Ectodermal cell (in vitro differentiated cells): Measurements from ENCODE around the gene SEMA4F.

Experiments
- H3K27ac ChIP-seq: 2 replicates; pipeline ENCODE4 v1.7.0; 2013; ENCODE audit warnings: mild to moderate bottlenecking, low read depth, low read length; ENCODE audit not compliant: insufficient read depth, poor library complexity, severe bottlenecking
- H3K27me3 ChIP-seq: 2 replicates; pipeline ENCODE4 v1.7.0; 2013; ENCODE audit warnings: mild to moderate bottlenecking, low read length; ENCODE audit not compliant: insufficient read depth, control insufficient read depth, poor library complexity, severe bottlenecking
- H3K36me3 ChIP-seq: one replicate; pipeline ENCODE4 v1.7.0; 2013; ENCODE audit warnings: low read length; ENCODE audit not compliant: control insufficient read depth, insufficient read depth
- H3K4me1 ChIP-seq: one replicate; pipeline ENCODE4 v1.7.0; 2013; ENCODE audit warnings: low read length; ENCODE audit not compliant: control insufficient read depth, insufficient read depth
- H3K4me3 ChIP-seq: 2 replicates; pipeline ENCODE4 v1.7.0; 2013; ENCODE audit warnings: low read depth, low read length, control low read depth; ENCODE audit not compliant: insufficient read depth
- H3K9me3 ChIP-seq: 2 replicates; pipeline ENCODE4 v1.7.0; 2013; ENCODE audit warnings: mild to moderate bottlenecking, low read length, moderate library complexity; ENCODE audit not compliant: control insufficient read depth
- WGBS, 2 experiments: methylation state at CpG; one replicate each; pipeline ENCODE4 v1.1.7; 2013; ENCODE audit warnings: missing lambda C conversion rate in 2 of 2; 5-methylcytosine and 5-hydroxymethylcytosine counted together

SEMA4F gene

GRCh38 chr2:74632209-74632938 is 21.7 kb upstream of the SEMA4F start:
- 80 to 86% methylated on average over 2 to 3 of the region's 3 CpGs for WGBS, 2 experiments
- no peak overlapping the region for H3K27ac ChIP-seq
- no peaks in the 10 kb centered on the region for H3K27me3 ChIP-seq
- H3K9me3 ChIP-seq, result no peaks in the 10 kb centered on the region
- H3K36me3 ChIP-seq, result no peaks in the 10 kb centered on the region
- peaks cover 11% of the 10 kb centered on the region for H3K4me1 ChIP-seq
- H3K4me3 ChIP-seq, result no peak overlapping the region

- Histone ChIP-seq H3K9me3 (no peaks in the 10 kb centered on the region), H3K36me3 (no peaks in the 10 kb centered on the region), H3K4me1 (peaks cover 11% of the 10 kb centered on the region), H3K4me3 (no peak overlapping the region), H3K27ac (no peak overlapping the region), H3K27me3 (no peaks in the 10 kb centered on the region)
These were observed 21.1 kb upstream of the SEMA4F start for GRCh38 chr2:74632939-74633312.

GRCh38 chr2:74639550-74639949 is 14.5 kb upstream of the SEMA4F start:
- Histone ChIP-seq H3K36me3 (no peaks in the 10 kb centered on the region), H3K4me1 (no peaks in the 10 kb centered on the region), H3K9me3 (no peaks in the 10 kb centered on the region), H3K4me3 (no peak overlapping the region), H3K27me3 (no peaks in the 10 kb centered on the region), H3K27ac (no peak overlapping the region)
- no CpG with 5 or more reads among the region's 2 CpGs for WGBS, 2 experiments

GRCh38 chr2:74645344-74645743 is 8.7 kb upstream of the SEMA4F start:
- H3K4me1 ChIP-seq, result no peaks in the 10 kb centered on the region
- no peak overlapping the region for H3K27ac ChIP-seq
- H3K4me3 ChIP-seq, result no peak overlapping the region
- peaks cover 30% of the 10 kb centered on the region for H3K27me3 ChIP-seq
- H3K9me3 ChIP-seq, result no peaks in the 10 kb centered on the region
- H3K36me3 ChIP-seq, result no peaks in the 10 kb centered on the region
- WGBS, 2 experiments, result 82 to 95% methylated on average over 4 of the region's 4 CpGs

GRCh38 chr2:74646201-74646600 is 7.8 kb upstream of the SEMA4F start:
- no peaks in the 10 kb centered on the region for H3K4me1 ChIP-seq

GRCh38 chr2:74646834-74647482 is 7.1 kb upstream of the SEMA4F start:
- H3K27ac ChIP-seq, result no peak overlapping the region
- no peaks in the 10 kb centered on the region for H3K9me3 ChIP-seq
- H3K27me3 ChIP-seq, result peaks cover 30% of the 10 kb centered on the region
- no peaks in the 10 kb centered on the region for H3K36me3 ChIP-seq
- no peaks in the 10 kb centered on the region for H3K4me1 ChIP-seq
- 89% methylated on average over 13 of the region's 13 CpGs for WGBS, 2 experiments
- no peak overlapping the region for H3K4me3 ChIP-seq

More at GRCh38 chr2:74646201-74646600, 7.8 kb upstream of the SEMA4F start:
- Histone ChIP-seq H3K27me3 (peaks cover 30% of the 10 kb centered on the region), H3K4me3 (no peak overlapping the region), H3K27ac (no peak overlapping the region), H3K9me3 (no peaks in the 10 kb centered on the region), H3K36me3 (no peaks in the 10 kb centered on the region)
- 91 to 96% methylated on average over 2 of the region's 2 CpGs for WGBS, 2 experiments

GRCh38 chr2:74648009-74648443 is 6.0 kb upstream of the SEMA4F start, which contains the start of gene M1AP:
Gene M1AP (minus strand): TSS chr2:74648330. CDS start chr2:74640275, 8,055 bp downstream.
- H3K9me3 ChIP-seq, result no peaks in the 10 kb centered on the region
- H3K4me3 ChIP-seq, result peak within 1 kb of the TSS; percentile 25
- peaks cover 33% of the 10 kb centered on the region for H3K27me3 ChIP-seq
- no peaks in the 10 kb centered on the region for H3K36me3 ChIP-seq
- 30 to 37% methylated on average over 45 of the region's 45 CpGs for WGBS, 2 experiments
- no peak within 1 kb of the TSS for H3K27ac ChIP-seq
- H3K4me1 ChIP-seq, result no peaks in the 10 kb centered on the region

GRCh38 chr2:74653589-74653984 is 460 bp upstream of the SEMA4F start:
- 34 to 44% methylated on average over 15 of the region's 15 CpGs for WGBS, 2 experiments
- Histone ChIP-seq H3K4me3 (peak overlapping the region; percentile 60), H3K36me3 (no peaks in the 10 kb centered on the region), H3K27me3 (peaks cover 44% of the 10 kb centered on the region), H3K9me3 (no peaks in the 10 kb centered on the region), H3K27ac (no peak overlapping the region), H3K4me1 (no peaks in the 10 kb centered on the region)

GRCh38 chr2:74655579-74655978 is 1.5 kb downstream of the SEMA4F start:
- Histone ChIP-seq H3K4me1 (no peaks in the 10 kb centered on the region), H3K36me3 (no peaks in the 10 kb centered on the region), H3K9me3 (no peaks in the 10 kb centered on the region), H3K27ac (no peak overlapping the region), H3K4me3 (no peak overlapping the region), H3K27me3 (peaks cover 30% of the 10 kb centered on the region)
- WGBS, 2 experiments, result 94 to 95% methylated on average over 1 of the region's 1 CpG

GRCh38 chr2:74658516-74658915 is 4.5 kb downstream of the SEMA4F start:
- H3K27me3 ChIP-seq, result peaks cover 26% of the 10 kb centered on the region
- no peaks in the 10 kb centered on the region for H3K36me3 ChIP-seq
- 94 to 97% methylated on average over 2 of the region's 2 CpGs for WGBS, 2 experiments
- H3K27ac ChIP-seq, result no peak overlapping the region
- H3K9me3 ChIP-seq, result no peaks in the 10 kb centered on the region
- no peaks in the 10 kb centered on the region for H3K4me1 ChIP-seq
- H3K4me3 ChIP-seq, result no peak overlapping the region
